NCI-H2107 treated with DMSO at 0.1 percent for 48 hours (cell line): Measurements from ENCODE around the gene SARS1.

Experiments used
- DNase-seq: peaks from one replicate; lab custom pipeline; 2025; ENCODE audit not compliant: unreplicated experiment; lab: John Stamatoyannopoulos, UW

Gene SARS1

DNA sequence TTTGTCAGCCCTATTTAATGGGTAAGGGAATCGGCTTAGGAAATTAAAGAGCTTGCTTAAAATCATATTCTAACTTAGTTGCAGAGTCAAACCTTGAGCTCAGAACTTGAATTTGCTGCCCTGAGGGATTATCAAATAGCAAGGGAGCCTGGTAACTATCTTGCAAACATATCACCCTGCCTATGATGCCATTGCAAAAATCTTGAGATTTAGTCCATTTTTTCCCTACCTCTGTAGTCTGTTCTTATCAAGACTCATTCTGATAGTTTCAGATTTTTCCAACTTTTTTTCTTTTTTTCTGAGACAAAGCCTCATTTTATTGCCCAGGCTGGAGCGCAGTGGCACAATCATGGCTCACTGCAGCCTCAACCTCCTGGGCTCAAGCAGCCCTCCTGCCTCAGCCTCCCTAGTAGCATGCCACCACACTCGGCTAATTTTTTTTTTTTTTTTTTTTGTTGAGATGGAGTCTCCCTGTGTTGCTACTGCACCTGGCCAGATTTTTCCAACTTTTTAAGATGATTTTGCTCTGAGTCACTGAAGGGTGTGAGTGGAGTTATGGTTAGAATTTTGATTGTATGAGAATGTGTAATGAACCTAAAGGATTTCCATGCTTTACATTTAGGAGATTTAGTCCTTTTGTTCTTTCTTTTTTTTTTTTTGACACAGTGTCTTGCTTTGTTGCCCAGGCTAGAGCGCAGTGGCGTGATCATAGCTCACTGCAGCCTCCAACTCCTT lies 12.2 kb downstream of the SARS1 start:
- DNase-seq, result no peak

DNA sequence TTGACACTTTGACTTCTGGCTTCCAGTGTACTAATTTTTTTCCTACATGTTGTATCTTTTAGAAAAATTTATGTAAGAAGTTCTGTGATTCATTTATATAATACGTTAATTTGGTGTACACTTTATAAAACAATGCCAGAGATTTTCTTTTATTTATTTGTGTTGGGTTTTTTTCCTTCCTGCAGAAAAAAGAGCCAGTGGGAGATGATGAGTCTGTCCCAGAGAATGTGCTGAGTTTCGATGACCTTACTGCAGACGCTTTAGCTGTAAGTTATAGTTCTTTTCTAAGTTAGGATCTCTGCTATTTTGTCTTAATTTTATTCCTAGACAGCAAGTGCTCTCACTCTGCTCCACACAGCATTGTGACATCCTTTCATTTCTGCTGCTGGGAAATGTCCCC lies 14.4 kb downstream of the SARS1 start:
- DNase-seq, result no peak

DNA sequence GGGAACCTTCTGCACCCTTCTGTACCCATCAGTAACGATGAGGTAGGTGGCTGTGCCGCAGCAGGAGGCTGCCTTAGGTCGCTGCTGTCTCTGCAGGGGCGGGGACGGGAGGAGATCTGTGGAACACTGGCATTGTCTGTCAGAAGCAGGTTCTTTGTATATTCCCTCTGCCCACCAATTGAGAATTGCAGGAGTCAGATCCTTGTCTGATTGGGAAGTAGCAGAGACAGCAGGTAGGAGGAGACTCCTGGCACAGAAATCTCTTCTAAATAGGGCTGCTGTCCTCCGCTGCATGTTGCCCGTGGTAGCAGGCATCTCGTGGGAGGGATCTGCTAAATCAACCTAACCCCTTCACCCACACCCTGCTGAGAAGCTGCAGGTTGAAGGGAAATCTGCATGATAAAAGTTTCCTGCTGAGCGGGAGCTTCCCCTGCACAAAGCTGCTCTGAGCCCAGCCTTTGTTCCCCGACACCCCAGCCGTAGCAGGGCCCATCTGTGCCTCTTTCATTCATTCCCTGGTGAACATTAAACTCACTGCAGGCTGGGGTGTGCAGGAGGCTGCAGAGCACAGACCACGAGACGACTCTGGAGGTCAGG lies 15.9 kb downstream of the SARS1 start:
- peak; percentile 90 for DNase-seq

- DNase-seq, result no peak
These were observed 17.3 kb downstream of the SARS1 start for GRCh38 chr1:109231066-109231465.

- DNase-seq, result no peak
These were observed 21.4 kb downstream of the SARS1 start for GRCh38 chr1:109235137-109235536.

DNA sequence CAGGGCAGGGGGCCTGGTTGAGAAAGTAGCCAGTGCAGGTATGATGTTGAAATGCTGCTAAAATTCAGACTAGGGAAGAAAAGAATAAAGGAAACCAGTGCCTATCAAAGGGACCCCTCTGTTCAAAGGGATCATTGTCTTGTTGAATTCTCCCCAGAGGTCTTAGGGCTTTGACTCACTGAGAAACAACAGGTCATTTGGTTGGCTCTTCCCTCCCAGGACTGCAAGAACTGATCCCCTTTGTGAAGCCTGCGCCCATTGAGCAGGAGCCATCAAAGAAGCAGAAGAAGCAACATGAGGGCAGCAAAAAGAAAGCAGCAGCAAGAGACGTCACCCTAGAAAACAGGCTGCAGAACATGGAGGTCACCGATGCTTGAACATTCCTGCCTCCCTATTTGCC lies 23.8 kb downstream of the SARS1 start:
- DNase-seq, result no peak

GRCh38 chr1:109238382-109238781 lies 24.7 kb downstream of the SARS1 start:
- no peak for DNase-seq

DNA sequence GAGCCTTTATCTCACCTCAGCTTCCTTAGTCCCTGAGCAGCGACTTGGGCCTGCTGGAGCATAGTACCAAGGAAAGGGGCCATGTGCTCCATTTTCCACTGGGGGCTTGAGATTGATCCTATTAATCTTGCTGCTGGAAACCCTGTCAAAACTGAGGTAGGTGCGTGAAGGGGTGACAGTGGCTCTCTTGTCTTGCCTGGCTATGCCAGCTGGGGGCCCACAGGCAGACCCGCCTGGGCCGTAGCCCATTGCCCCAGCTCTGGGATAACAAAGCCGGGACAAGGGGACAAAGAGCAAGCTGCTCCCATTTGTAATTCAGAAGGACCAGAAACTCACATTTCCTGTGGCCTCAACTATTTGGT lies 25.3 kb downstream of the SARS1 start:
- no peak for DNase-seq

DNA sequence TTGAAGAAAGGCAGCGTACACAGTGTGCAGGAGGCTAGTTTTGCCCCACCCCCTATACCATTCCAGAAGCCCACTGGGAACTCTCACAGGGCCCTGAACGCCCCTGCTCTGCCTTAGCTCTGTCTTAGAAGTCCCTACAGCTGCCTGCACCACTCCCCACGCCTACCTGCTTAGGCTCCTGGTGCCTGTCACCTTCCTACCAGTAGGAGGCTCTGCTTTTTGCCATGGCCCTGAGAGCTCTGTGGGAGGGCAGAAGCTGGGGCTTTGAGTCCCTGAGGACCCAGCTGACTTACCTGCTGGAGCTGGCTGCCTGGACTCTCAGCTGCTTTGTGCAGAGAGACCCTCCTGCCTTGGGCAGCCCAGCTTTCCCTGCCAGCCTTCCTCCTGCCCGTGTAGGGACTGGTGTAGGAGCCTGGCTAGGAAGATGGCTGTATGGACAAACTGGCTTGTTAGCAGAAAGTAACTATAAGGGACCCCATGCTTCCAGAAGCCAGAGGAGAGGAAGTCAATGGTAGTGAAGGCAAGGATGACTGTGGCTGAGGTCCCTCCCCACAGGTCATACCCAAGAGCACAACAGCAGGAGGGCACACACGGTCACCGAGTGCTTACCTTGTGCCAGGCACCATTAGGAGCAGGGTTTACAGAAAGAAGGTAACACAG lies 25.8 kb downstream of the SARS1 start:
- peak; percentile 40 for DNase-seq

DNA sequence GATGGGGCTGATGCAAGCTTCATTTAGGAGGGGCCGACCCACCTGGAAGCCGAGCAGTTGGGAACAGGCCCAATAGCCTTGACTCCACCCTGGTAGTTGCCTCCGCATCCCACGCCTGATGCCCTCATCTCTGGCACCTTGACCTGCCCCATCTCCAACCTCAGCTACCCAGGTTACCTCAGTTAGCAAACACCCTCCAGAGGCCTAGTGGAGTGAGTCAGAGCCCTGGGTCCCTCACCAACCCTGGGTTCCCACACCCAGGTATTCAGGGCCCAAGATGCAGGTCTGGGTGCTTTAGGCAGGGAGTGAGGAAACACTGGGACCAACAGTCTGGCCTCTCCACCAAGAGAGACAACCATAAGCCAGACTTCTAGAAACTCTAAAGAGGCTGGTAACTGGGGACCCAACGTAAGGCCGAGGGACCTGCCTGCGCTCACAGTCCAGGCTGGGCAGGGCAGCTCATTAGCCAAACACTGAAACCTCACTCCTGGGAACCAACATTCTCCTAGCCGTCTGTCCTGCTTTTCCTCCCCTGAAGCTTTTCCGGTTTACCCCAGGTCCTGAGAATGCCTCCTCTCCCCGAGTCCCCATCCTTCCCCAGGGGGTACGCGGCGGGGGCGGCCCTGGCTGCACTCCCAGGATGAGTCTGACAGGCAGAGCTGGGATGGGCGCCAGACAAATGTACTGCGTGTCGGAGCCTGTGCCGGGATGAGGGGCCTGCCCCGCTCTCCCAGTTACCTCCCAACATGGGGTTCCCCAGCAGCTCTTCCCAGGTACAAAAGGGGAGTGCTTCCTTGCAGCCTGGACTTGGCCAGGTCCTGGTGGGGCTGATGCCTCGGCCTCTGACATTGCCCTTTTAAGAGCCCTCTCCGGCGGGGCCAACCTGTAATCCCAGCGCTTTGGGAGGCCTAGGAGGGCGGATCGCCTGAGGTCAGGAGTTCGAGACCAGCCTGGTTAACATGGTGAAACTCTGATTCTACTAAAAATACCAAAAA lies 26.7 kb downstream of the SARS1 start:
- peak; percentile 24 for DNase-seq

GRCh38 chr1:109241344-109241743 lies 27.6 kb downstream of the SARS1 start:
- DNase-seq, result no peak

- no peak for DNase-seq
These were observed 28.2 kb downstream of the SARS1 start for GRCh38 chr1:109241841-109242345.

DNA sequence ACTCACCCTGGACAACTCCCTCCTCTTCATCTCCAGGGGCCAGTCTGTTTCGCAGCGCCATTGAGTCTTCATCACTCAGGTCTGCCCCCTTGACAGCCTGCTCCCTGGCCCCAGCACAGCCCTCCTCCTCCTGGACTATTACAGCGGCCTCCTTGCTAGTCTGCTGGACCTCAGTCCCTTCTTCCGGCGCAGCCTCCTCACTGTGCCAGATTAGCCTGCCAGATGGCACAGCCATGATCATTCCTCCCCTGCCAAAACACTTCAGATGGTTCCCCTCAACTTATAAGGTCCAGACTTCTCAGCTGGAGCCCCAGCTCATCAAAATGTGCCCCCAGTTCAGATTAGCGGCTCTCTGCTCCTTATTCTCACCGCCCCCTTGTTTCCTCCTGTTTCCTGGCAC lies 28.7 kb downstream of the SARS1 start:
- no peak for DNase-seq

DNA sequence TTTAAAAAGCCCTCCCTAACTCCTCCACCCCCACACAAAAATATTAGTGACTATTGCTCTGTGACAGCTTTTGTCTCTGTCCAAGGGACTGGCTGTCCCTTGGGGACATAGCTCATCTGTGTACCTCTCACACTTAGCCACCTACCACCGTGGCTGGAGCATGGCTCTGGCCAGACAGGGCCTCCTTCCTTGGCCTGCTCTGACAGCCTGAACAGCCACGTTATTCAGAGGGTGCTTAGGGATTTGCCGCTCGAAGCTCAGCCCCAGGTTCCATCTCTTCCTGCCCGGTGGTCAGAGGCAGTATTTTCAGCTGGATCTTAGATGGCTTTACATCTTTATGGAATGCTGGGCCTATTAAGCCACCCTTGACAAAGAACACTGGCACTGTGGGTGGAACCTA lies 29.5 kb downstream of the SARS1 start:
- DNase-seq, result no peak

GRCh38 chr1:109243860-109244552 lies 30.3 kb downstream of the SARS1 start:
- no peak for DNase-seq

DNA sequence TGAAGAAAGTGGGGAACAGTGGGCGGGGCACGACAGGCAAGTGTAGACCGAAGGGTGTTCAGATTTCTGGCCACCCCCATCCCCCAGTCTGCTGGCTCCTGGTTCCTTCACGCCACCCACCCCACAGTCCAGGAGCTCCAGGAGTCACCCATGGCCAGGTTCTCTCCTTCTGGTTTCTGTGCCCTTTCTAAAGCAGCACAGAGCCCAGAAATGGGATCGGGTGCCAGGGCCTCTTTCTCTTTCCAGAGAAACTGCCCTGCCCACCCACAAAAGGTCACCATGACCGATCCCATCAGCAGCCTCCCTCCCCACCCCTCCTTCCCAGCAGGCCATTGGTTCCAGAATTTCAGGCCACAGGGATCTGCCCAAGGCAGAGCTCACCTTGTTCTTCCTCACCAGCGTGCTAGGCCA lies 32.4 kb downstream of the SARS1 start:
- no peak for DNase-seq

DNA sequence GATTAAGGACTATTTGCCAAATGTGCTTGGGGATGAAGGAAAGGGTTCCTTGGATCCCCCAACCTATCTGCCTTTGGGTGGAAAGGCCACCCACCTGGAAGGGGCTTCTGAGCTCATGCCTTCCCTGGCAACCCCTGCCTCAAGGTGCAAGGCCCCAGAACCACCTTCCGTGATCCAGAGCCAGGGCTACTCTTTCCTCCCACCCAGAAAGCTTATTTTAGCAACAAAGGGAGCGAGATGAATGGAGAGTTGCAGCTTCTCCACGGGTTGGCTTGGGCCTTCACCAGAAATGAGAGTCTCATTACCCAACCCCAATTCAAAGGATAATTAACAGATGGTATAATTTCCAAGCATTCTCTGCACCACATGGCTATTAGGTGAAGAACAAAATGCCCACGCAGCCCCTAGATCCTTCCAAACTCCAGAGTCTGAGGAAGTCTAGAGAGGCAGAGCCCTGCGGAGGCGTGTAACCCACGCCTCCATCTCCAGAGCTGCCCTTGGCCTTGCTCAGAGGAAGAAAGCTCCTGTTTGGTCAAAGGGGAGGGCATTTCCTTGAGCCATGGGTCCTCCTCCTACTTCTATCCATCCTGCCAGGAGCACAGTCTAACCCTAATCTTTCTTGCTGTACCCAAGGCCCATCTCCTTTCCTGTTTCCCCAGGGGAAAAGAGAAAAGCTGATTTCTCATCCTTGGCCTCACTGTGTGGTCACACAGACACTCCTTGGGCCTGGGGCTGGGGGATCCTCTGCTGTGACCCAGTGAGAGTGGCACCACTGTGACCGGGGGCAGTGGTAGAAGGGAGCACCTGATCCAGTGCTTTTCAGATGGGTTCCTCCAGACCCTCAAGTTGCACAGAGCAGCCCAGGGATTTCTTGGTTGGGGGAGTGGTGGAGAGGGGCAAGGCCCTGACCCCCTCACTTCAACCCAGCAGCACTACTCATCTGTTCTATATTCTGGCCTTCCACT lies 34.0 kb downstream of the SARS1 start:
- no peak for DNase-seq

DNA sequence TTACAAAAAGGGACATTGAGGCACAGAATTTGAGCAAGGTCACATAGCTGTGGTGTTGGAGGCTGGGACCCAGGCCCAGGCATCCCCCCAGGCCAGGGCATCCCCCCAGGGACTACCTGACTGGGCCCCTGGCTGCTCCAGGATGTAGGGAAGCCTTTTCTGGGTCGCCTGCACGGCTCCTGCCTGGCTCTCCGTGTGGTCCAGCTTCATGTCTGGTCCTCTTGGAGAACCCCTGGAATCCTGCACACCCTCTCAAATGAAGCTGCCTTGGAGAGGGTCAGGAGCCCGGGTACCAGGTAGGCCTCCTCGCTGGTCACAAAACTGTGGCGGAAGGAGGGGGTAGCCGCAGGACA lies 34.7 kb downstream of the SARS1 start:
- DNase-seq, result no peak

DNA sequence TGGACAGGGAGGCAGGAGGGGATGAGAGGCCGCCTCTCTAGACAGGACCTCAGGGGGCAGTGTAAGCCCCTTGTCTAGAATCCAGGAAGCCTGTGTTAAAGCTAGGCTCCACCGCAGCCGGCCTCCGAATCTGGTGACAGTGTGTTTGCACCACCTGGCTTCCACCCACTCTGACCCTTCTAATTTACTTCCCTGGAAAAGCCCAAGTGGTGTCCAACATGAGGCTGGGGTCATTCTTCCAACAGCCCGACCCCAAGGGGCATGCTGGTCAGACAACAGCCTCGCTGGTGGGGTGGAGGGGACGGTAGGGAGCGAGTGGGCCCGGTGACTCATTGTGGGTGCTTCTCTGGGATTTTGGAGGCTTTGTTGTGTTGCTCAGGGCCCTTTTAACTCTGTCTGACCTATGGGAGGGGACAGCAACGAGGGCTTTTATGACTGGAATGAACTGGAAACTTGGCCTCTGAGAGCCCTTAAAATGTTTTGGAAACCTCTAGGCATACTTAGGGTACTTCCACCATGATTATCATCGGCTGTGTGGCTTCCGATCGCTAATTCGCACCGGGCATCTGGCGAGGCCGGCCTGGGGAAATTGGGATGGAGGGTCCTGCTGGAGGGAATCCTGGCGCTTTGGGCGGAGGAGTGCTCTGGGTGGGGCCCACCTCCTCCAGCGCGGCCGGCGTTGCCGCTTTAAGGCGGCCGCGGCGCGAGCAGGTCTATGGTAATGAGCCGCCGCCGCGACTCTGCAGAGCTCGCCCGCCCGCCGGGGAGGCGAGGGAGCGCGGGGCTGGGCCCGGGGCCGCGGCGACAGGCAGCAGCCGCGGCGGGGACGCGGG lies 35.3 kb downstream of the SARS1 start, which contains the start of gene CELSR2:
Gene CELSR2 (plus strand): TSS at position 743 of the 833 bp plus-strand sequence. CDS start 541 bp downstream, outside the sequence.
- DNase-seq, result no peak
